ENCODE measurements around the gene PDLIM7.

GRCh38 chr5:177469750-177470525 lies 27.5 kb downstream of the PDLIM7 start:
- TF ChIP-seq POLR2A (IDR thresholded peaks at IDR 0.05) (no peak), CTCF (IDR thresholded peaks at IDR 0.05) (no peak)

All from heart left ventricle (tissue), 13 donors.